H1 (cell line): ENCODE measurements around the gene CDK12. TPM values are rescaled to one million over a fixed set of nuclear protein-coding genes. Genes with fewer than 3 reads are reported as not detected.

Source experiments
- CTBP2 ChIP-seq: IDR thresholded peaks from 2 replicates; pipeline ENCODE4 v1.7.0; 2011; ENCODE audit warnings: borderline replicate concordance, mild to moderate bottlenecking, moderate library complexity, mixed read lengths, low read length; ENCODE audit not compliant: insufficient read depth, insufficient read length
- EGR1 ChIP-seq: IDR thresholded peaks from 2 replicates; pipeline ENCODE4 v1.6.1; 2011; ENCODE audit warnings: low read depth, low read length, borderline replicate concordance
- NANOG ChIP-seq: IDR thresholded peaks from 2 replicates; pipeline ENCODE4 v1.6.1; 2011; ENCODE audit warnings: low read length, low read depth, mild to moderate bottlenecking, inconsistent platforms; ENCODE audit not compliant: insufficient read depth, poor library complexity, severe bottlenecking
- TAF7 ChIP-seq: optimal IDR thresholded peaks from 2 replicates; pipeline ENCODE3; 2011; ENCODE audit warnings: low read depth, mild to moderate bottlenecking, inconsistent platforms, low read length, moderate library complexity, borderline replicate concordance
- TBP ChIP-seq: IDR thresholded peaks from 2 replicates; pipeline ENCODE4 v1.6.1; 2011; ENCODE audit warnings: low read depth, low read length, improper control_type of control experiment
- polyA plus RNA-seq, 7 experiments: library from polyadenylated mRNA; depleted of rRNA in 3 of 7; stranded (reverse) in 5 of 7; unstranded in 2 of 7; fragments of >200 nt in 5 of 7; fragments of 200-250 nt in 2 of 7; gene quantifications; 1 replicate in 5 of 7; 2 replicates in 1 of 7; 4 replicates in 1 of 7; pipeline versions ENCODE4 v1.2.1 to v1.2.3, GENCODE V29; 2011 to 2013; ENCODE audit warnings: missing spikeins in 2 of 7, mixed read lengths in 2 of 7
- total RNA-seq: library from RNA; stranded (reverse); fragmentation: NEBNext Ultra II Directional; extraction: Animal tissue kit (Norgen Biotek cat#: 25700); gene quantifications from 2 replicates; pipeline ENCODE4 v1.2.1, GENCODE V29; 2021
- TF ChIP-seq, protein P1 (sequence below): fragments of 300-600 bp; sonication (generic); IDR thresholded peaks from 2 replicates; pipeline ENCODE4 v1.7.1; 2012; ENCODE audit warnings: low read length, moderate library complexity, mild to moderate bottlenecking, inconsistent platforms; ENCODE audit not compliant: insufficient replicate concordance
- TF ChIP-seq, protein P2 (sequence below): IDR thresholded peaks from 2 replicates; pipeline ENCODE4 v1.6.1; 2011; ENCODE audit warnings: low read depth, mild to moderate bottlenecking, low read length; ENCODE audit not compliant: insufficient read depth
- TF ChIP-seq, protein P3 (sequence below), 3 experiments: IDR thresholded peaks; 1 replicate in 2 of 3; 2 replicates in 1 of 3; pipeline versions ENCODE4 v1.5.1 to v1.6.1; 2011; ENCODE audit warnings: low read length in 3 of 3, mild to moderate bottlenecking in 3 of 3, inconsistent platforms in 2 of 3, low read depth in 1 of 3, moderate library complexity in 1 of 3; ENCODE audit not compliant: insufficient read depth in 1 of 3; ENCODE audit errors: control extremely low read depth in 1 of 3

Gene CDK12
- total and polyA plus RNA-seq, 2 of the 8 experiments (the other 6 are each of a cell fraction or from before 2014, with no cell fraction given): 14.8 to 70.3 TPM

DNA sequence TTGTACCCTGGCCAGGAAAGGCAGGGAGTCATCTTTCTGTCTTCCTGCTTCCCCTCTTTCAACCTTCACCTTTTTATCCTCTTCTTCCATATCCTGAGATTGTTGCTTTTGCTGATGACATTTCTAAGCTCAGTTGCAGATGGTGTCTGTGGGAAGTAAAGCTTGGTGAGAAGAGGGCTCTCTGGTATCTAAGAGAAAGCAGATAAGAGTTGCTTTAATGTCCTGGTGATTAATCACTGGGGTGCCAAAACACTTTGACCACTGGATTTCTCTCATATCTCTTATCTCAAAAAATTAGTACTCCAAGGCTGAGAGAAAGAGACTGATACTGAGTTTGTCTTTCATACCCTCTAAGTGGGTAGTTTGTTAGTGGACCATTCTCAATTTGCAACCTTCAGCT, 75.2 kb downstream of the CDK12 start (continued):
- TF ChIP-seq, protein P1, sequence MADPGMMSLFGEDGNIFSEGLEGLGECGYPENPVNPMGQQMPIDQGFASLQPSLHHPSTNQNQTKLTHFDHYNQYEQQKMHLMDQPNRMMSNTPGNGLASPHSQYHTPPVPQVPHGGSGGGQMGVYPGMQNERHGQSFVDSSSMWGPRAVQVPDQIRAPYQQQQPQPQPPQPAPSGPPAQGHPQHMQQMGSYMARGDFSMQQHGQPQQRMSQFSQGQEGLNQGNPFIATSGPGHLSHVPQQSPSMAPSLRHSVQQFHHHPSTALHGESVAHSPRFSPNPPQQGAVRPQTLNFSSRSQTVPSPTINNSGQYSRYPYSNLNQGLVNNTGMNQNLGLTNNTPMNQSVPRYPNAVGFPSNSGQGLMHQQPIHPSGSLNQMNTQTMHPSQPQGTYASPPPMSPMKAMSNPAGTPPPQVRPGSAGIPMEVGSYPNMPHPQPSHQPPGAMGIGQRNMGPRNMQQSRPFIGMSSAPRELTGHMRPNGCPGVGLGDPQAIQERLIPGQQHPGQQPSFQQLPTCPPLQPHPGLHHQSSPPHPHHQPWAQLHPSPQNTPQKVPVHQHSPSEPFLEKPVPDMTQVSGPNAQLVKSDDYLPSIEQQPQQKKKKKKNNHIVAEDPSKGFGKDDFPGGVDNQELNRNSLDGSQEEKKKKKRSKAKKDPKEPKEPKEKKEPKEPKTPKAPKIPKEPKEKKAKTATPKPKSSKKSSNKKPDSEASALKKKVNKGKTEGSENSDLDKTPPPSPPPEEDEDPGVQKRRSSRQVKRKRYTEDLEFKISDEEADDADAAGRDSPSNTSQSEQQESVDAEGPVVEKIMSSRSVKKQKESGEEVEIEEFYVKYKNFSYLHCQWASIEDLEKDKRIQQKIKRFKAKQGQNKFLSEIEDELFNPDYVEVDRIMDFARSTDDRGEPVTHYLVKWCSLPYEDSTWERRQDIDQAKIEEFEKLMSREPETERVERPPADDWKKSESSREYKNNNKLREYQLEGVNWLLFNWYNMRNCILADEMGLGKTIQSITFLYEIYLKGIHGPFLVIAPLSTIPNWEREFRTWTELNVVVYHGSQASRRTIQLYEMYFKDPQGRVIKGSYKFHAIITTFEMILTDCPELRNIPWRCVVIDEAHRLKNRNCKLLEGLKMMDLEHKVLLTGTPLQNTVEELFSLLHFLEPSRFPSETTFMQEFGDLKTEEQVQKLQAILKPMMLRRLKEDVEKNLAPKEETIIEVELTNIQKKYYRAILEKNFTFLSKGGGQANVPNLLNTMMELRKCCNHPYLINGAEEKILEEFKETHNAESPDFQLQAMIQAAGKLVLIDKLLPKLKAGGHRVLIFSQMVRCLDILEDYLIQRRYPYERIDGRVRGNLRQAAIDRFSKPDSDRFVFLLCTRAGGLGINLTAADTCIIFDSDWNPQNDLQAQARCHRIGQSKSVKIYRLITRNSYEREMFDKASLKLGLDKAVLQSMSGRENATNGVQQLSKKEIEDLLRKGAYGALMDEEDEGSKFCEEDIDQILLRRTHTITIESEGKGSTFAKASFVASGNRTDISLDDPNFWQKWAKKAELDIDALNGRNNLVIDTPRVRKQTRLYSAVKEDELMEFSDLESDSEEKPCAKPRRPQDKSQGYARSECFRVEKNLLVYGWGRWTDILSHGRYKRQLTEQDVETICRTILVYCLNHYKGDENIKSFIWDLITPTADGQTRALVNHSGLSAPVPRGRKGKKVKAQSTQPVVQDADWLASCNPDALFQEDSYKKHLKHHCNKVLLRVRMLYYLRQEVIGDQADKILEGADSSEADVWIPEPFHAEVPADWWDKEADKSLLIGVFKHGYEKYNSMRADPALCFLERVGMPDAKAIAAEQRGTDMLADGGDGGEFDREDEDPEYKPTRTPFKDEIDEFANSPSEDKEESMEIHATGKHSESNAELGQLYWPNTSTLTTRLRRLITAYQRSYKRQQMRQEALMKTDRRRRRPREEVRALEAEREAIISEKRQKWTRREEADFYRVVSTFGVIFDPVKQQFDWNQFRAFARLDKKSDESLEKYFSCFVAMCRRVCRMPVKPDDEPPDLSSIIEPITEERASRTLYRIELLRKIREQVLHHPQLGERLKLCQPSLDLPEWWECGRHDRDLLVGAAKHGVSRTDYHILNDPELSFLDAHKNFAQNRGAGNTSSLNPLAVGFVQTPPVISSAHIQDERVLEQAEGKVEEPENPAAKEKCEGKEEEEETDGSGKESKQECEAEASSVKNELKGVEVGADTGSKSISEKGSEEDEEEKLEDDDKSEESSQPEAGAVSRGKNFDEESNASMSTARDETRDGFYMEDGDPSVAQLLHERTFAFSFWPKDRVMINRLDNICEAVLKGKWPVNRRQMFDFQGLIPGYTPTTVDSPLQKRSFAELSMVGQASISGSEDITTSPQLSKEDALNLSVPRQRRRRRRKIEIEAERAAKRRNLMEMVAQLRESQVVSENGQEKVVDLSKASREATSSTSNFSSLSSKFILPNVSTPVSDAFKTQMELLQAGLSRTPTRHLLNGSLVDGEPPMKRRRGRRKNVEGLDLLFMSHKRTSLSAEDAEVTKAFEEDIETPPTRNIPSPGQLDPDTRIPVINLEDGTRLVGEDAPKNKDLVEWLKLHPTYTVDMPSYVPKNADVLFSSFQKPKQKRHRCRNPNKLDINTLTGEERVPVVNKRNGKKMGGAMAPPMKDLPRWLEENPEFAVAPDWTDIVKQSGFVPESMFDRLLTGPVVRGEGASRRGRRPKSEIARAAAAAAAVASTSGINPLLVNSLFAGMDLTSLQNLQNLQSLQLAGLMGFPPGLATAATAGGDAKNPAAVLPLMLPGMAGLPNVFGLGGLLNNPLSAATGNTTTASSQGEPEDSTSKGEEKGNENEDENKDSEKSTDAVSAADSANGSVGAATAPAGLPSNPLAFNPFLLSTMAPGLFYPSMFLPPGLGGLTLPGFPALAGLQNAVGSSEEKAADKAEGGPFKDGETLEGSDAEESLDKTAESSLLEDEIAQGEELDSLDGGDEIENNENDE: no peak
- no peak for TF ChIP-seq NANOG
- TF ChIP-seq, protein P2, sequence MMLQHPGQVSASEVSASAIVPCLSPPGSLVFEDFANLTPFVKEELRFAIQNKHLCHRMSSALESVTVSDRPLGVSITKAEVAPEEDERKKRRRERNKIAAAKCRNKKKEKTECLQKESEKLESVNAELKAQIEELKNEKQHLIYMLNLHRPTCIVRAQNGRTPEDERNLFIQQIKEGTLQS: no peak
- TF ChIP-seq EGR1: no peak
- no peak for TF ChIP-seq TBP
- TF ChIP-seq CTBP2: no peak
- TF ChIP-seq TAF7: no peak
- TF ChIP-seq, protein P3, sequence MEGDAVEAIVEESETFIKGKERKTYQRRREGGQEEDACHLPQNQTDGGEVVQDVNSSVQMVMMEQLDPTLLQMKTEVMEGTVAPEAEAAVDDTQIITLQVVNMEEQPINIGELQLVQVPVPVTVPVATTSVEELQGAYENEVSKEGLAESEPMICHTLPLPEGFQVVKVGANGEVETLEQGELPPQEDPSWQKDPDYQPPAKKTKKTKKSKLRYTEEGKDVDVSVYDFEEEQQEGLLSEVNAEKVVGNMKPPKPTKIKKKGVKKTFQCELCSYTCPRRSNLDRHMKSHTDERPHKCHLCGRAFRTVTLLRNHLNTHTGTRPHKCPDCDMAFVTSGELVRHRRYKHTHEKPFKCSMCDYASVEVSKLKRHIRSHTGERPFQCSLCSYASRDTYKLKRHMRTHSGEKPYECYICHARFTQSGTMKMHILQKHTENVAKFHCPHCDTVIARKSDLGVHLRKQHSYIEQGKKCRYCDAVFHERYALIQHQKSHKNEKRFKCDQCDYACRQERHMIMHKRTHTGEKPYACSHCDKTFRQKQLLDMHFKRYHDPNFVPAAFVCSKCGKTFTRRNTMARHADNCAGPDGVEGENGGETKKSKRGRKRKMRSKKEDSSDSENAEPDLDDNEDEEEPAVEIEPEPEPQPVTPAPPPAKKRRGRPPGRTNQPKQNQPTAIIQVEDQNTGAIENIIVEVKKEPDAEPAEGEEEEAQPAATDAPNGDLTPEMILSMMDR (IDR thresholded peaks at IDR 0.05; ENCODE audit: control extremely low read depth in 1 of 3, insufficient read depth in 1 of 3, low read depth in 1 of 3, low read length in 3 of 3): no peak
